ENCODE measurements around the gene POLR2B. TPM values are rescaled to one million over a fixed set of nuclear protein-coding genes. Genes with fewer than 3 reads are reported as not detected.

POLR2B gene
- total RNA-seq, 2 donors from 2014 or later = 106 to 112 TPM

DNA sequence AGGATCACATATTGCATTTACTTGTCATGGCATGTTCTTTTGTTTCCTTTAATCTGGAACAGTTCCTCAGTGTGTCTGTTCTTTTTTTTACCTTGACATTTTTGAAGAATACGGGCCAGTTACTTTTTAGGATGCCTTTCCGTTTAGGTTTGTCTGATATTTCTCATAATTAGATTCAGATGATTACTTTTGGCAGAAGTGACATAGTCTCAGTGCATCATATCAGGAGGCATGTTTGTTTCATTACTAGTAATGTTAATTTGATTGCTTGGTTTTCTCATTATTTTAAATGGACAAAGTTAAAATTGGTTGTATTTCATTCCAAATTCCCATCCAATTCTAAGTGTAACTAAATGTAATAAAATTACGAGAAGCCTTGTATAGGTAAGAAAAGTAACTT lies 8.3 kb downstream of the POLR2B start:
- Histone ChIP-seq H3K4me3 (ENCODE audit: low read length) (no peak overlapping the region), H3K9ac (ENCODE audit: extremely low read depth, low read length, poor library complexity, severe bottlenecking) (no peak overlapping the region), H3K27me3 (ENCODE audit: control insufficient read depth, insufficient read depth, low read length, poor library complexity, severe bottlenecking) (no peaks in the 10 kb centered on the region), H3K4me1 (ENCODE audit: control insufficient read depth, insufficient read depth, low read length) (no peaks in the 10 kb centered on the region), H3K36me3 (ENCODE audit: control insufficient read depth, insufficient read depth, low read length) (peaks cover 56% of the 10 kb centered on the region), H3K27ac (ENCODE audit: low read depth, low read length) (no peak overlapping the region), H3K9me3 (ENCODE audit: control insufficient read depth, low read length) (no peaks in the 10 kb centered on the region)
- H3K4me1 Mint-ChIP-seq = peaks cover 7% of the 10 kb centered on the region
- 90 to 100% methylated on average over 1 to 2 of the region's 3 CpGs for WGBS, 2 experiments (ENCODE audit: insufficient coverage in 1 of 2, insufficient read length in 1 of 2)
- no peak overlapping the region for H3K4me3 Mint-ChIP-seq
- H3K36me3 Mint-ChIP-seq (ENCODE audit: low read depth) = peaks cover 52% of the 10 kb centered on the region
- H3K27me3 Mint-ChIP-seq (ENCODE audit: insufficient read depth) = no peaks in the 10 kb centered on the region
- H3K27ac Mint-ChIP-seq = no peak overlapping the region
- no peak for DNase-seq
- no peaks in the 10 kb centered on the region for H3K9me3 Mint-ChIP-seq
- TF ChIP-seq, protein P1, sequence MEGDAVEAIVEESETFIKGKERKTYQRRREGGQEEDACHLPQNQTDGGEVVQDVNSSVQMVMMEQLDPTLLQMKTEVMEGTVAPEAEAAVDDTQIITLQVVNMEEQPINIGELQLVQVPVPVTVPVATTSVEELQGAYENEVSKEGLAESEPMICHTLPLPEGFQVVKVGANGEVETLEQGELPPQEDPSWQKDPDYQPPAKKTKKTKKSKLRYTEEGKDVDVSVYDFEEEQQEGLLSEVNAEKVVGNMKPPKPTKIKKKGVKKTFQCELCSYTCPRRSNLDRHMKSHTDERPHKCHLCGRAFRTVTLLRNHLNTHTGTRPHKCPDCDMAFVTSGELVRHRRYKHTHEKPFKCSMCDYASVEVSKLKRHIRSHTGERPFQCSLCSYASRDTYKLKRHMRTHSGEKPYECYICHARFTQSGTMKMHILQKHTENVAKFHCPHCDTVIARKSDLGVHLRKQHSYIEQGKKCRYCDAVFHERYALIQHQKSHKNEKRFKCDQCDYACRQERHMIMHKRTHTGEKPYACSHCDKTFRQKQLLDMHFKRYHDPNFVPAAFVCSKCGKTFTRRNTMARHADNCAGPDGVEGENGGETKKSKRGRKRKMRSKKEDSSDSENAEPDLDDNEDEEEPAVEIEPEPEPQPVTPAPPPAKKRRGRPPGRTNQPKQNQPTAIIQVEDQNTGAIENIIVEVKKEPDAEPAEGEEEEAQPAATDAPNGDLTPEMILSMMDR (conservative IDR thresholded peaks at IDR 0.05) = no peak

DNA sequence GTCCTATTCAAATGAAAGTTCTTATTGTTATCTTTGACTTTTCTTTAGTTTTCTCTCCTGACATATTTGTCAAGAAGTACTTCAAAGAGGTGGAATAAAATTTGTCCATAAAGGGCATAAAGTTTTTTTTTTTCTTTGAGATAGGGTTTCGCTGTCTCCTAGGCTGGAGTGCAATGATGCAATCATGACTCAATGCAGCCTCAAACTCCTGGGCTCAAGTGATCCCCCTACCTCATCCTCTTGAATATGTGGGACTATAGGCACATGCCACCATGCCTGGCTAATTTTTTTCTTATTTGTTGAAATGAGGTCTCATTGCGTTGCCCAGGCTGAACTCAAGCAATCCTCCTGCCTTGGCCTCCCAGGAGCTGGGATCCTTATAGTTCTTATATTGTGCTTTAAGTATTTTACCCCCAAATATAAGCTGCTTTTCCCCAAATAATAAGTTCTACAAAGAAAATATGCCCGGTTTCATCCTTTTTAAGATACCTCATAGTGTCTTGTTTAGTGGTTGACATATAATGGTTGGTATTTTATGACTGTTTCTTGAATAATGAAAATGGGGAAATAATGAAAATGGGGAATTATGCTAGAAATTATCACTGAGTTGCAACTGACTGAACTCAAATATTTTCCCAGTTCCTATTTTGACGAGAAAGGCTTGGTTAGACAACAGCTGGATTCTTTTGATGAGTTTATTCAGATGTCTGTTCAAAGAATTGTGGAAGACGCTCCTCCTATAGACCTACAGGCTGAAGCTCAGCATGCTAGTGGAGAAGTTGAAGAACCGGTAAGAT lies 11.6 kb downstream of the POLR2B start:
- no peak for DNase-seq
- Mint-ChIP-seq H3K36me3 (ENCODE audit: low read depth) (peaks cover 66% of the 10 kb centered on the region), H3K4me1 (peaks cover 16% of the 10 kb centered on the region), H3K27ac (no peak overlapping the region), H3K4me3 (no peak overlapping the region), H3K27me3 (ENCODE audit: insufficient read depth) (no peaks in the 10 kb centered on the region), H3K9me3 (no peaks in the 10 kb centered on the region)
- Histone ChIP-seq H3K9ac (ENCODE audit: extremely low read depth, low read length, poor library complexity, severe bottlenecking) (no peak overlapping the region), H3K4me3 (ENCODE audit: low read length) (no peak overlapping the region), H3K36me3 (ENCODE audit: control insufficient read depth, insufficient read depth, low read length) (peaks cover 70% of the 10 kb centered on the region), H3K27ac (ENCODE audit: low read depth, low read length) (no peak overlapping the region), H3K9me3 (ENCODE audit: control insufficient read depth, low read length) (no peaks in the 10 kb centered on the region), H3K4me1 (ENCODE audit: control insufficient read depth, insufficient read depth, low read length) (no peaks in the 10 kb centered on the region), H3K27me3 (ENCODE audit: control insufficient read depth, insufficient read depth, low read length, poor library complexity, severe bottlenecking) (no peaks in the 10 kb centered on the region)
- TF ChIP-seq, protein P1 (conservative IDR thresholded peaks at IDR 0.05) = no peak
- WGBS, 2 experiments (ENCODE audit: insufficient coverage in 1 of 2, insufficient read length in 1 of 2) = 93 to 100% methylated on average over 3 to 6 of the region's 6 CpGs

DNA sequence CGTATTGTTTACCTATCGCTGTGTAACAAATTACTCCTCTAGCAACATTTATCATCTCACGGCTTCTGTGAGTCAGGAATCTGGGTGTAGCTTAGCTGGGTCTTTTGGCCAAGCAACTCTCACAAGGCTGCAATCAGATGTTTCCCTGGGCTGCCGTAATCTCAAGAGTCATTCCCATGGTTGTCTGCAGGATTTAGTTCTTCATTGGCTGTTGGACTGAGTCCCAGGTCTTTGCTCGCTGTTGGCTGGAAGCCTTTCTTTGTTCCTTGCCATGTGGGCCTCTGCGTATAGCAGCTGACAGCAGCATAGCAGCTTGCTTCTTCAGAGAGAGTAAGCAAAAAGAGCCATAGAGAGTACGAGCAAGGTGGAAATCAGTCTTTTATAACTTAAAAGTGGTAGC lies 16.8 kb downstream of the POLR2B start:
- no peaks in the 10 kb centered on the region for H3K9me3 ChIP-seq (ENCODE audit: control insufficient read depth, low read length)
- no peaks in the 10 kb centered on the region for H3K27me3 Mint-ChIP-seq (ENCODE audit: insufficient read depth)
- WGBS, 2 experiments (ENCODE audit: insufficient coverage in 1 of 2, insufficient read length in 1 of 2) = 96 to 98% methylated on average over 6 to 7 of the region's 7 CpGs
- H3K27ac Mint-ChIP-seq = no peak overlapping the region
- no peak for DNase-seq
- H3K36me3 ChIP-seq (ENCODE audit: control insufficient read depth, insufficient read depth, low read length) = peaks cover 77% of the 10 kb centered on the region
- H3K4me3 ChIP-seq (ENCODE audit: low read length) = no peak overlapping the region
- TF ChIP-seq, protein P1 (conservative IDR thresholded peaks at IDR 0.05) = no peak
- H3K4me1 ChIP-seq (ENCODE audit: control insufficient read depth, insufficient read depth, low read length) = no peaks in the 10 kb centered on the region
- no peak overlapping the region for H3K27ac ChIP-seq (ENCODE audit: low read depth, low read length)
- peaks cover 16% of the 10 kb centered on the region for H3K4me1 Mint-ChIP-seq
- H3K27me3 ChIP-seq (ENCODE audit: control insufficient read depth, insufficient read depth, low read length, poor library complexity, severe bottlenecking) = no peaks in the 10 kb centered on the region
- H3K9ac ChIP-seq (ENCODE audit: extremely low read depth, low read length, poor library complexity, severe bottlenecking) = no peak overlapping the region
- H3K9me3 Mint-ChIP-seq = no peaks in the 10 kb centered on the region
- H3K36me3 Mint-ChIP-seq (ENCODE audit: low read depth) = peaks cover 61% of the 10 kb centered on the region
- H3K4me3 Mint-ChIP-seq = no peak overlapping the region
